Measurements from ENCODE around the gene NEO1.

- no peak for TF ChIP-seq ATF1 (CRISPR knock-in tag; IDR thresholded peaks at IDR 0.05)
- TF ChIP-seq ZNF20 (CRISPR knock-in tag; IDR thresholded peaks at IDR 0.05): no peak
- no peak for TF ChIP-seq ZBTB8A (CRISPR knock-in tag; IDR thresholded peaks at IDR 0.05; ENCODE audit: borderline replicate concordance, low read depth)
Observed at GRCh38 chr15:73146419-73146818, 94.2 kb downstream of the NEO1 start.
